ENCODE measurements around the gene SWT1. TPM values are rescaled to one million over a fixed set of nuclear protein-coding genes. Genes with fewer than 3 reads are reported as not detected.

Gene SWT1
- total and polyA plus RNA-seq, 2 of the 13 experiments (the other 11 are each of a cell fraction or from before 2014, with no cell fraction given): 1.7 to 2.5 TPM

GRCh38 chr1:185328255-185328654 is 171.3 kb downstream of the SWT1 start (continued):
- no peak for TF ChIP-seq ZNF550 (CRISPR knock-in tag; IDR thresholded peaks at IDR 0.05; ENCODE audit: borderline replicate concordance)

- Histone ChIP-seq H3K4me1 (ENCODE audit: insufficient read depth, low read length) (no peaks in the 10 kb centered on the region), H3K4me3 (replicated peaks in 1 of 3; ENCODE audit: insufficient read depth in 1 of 3, low read depth in 2 of 3, low read length in 3 of 3) (no peak overlapping the region), H3K27ac (ENCODE audit: extremely low read length, insufficient read depth, low read length) (no peak overlapping the region), H3K27me3 (ENCODE audit: control insufficient read depth in 1 of 2, insufficient read depth in 2 of 2, low read length in 2 of 2) (no peaks in the 10 kb centered on the region), H4K20me1 (ENCODE audit: insufficient read depth, low read length) (no peaks in the 10 kb centered on the region), H3K9me3 (ENCODE audit: low read length) (no peaks in the 10 kb centered on the region), H3K36me3 (replicated peaks in 1 of 2; ENCODE audit: control insufficient read depth in 1 of 2, insufficient read depth in 2 of 2, low read length in 2 of 2) (no peaks in the 10 kb centered on the region), H3K79me2 (ENCODE audit: insufficient read depth, low read length) (no peaks in the 10 kb centered on the region), H2AFZ (ENCODE audit: low read length) (no peak overlapping the region), H3K9ac (ENCODE audit: insufficient read depth, low read depth, low read length) (no peak overlapping the region), H3K4me2 (ENCODE audit: low read depth, low read length) (no peak overlapping the region)
- 46% methylated on average over 4 of the region's 4 CpGs for WGBS (ENCODE audit: low lambda C conversion rate)
- TF ChIP-seq KAT7 (CRISPR knock-in tag; IDR thresholded peaks at IDR 0.05; ENCODE audit: borderline replicate concordance) (no peak), GRHL1 (CRISPR knock-in tag; conservative IDR thresholded peaks at IDR 0.05) (no peak), NR2C2 (CRISPR knock-in tag; IDR thresholded peaks at IDR 0.05; ENCODE audit: borderline replicate concordance) (no peak), NFE2 (CRISPR knock-in tag; IDR thresholded peaks at IDR 0.05) (no peak), TFE3 (CRISPR knock-in tag; IDR thresholded peaks at IDR 0.05) (no peak), ZBTB26 (CRISPR knock-in tag; IDR thresholded peaks at IDR 0.05; ENCODE audit: borderline replicate concordance) (no peak), GATA4 (IDR thresholded peaks at IDR 0.05; ENCODE audit: borderline replicate concordance, low read depth) (no peak), SMC3 (IDR thresholded peaks at IDR 0.05; ENCODE audit: low read length) (no peak), GZF1 (CRISPR knock-in tag; IDR thresholded peaks at IDR 0.05) (no peak), POGZ (CRISPR knock-in tag; IDR thresholded peaks at IDR 0.05) (no peak), CENPT (CRISPR knock-in tag; IDR thresholded peaks at IDR 0.05; ENCODE audit: low read depth) (no peak), NPAS2 (CRISPR knock-in tag; IDR thresholded peaks at IDR 0.05; ENCODE audit: borderline replicate concordance) (no peak), RBM22 (optimal IDR thresholded peaks at IDR 0.05; ENCODE audit: low read length) (no peak), RXRA (CRISPR knock-in tag; IDR thresholded peaks at IDR 0.05) (no peak)
- ChIA-PET POLR2A (no interaction called here), CTCF (ENCODE audit: low intra/inter-chr PET ratio, low total read pairs) (no interaction called here)
- DNase-seq (ENCODE audit: low spot score) (no peak), ATAC-seq (no peak), FAIRE-seq (no peak)
- in situ Hi-C loops (cut with HindIII; ENCODE audit: extremely low pct_ligation_motif_present, low pct_unique_long_range_greater_than_20kb): no loop called here
- no TSS peak for BruUV-seq (replicated peaks)
- intact Hi-C loops (cut with micrococcal nuclease; ENCODE audit: unreplicated experiment): no loop called here
Measured at GRCh38 chr1:185334182-185334581, 177.2 kb downstream of the SWT1 start.

All from HepG2 (cell line).